Measurements from ENCODE around the gene OLFML2A.

DNA sequence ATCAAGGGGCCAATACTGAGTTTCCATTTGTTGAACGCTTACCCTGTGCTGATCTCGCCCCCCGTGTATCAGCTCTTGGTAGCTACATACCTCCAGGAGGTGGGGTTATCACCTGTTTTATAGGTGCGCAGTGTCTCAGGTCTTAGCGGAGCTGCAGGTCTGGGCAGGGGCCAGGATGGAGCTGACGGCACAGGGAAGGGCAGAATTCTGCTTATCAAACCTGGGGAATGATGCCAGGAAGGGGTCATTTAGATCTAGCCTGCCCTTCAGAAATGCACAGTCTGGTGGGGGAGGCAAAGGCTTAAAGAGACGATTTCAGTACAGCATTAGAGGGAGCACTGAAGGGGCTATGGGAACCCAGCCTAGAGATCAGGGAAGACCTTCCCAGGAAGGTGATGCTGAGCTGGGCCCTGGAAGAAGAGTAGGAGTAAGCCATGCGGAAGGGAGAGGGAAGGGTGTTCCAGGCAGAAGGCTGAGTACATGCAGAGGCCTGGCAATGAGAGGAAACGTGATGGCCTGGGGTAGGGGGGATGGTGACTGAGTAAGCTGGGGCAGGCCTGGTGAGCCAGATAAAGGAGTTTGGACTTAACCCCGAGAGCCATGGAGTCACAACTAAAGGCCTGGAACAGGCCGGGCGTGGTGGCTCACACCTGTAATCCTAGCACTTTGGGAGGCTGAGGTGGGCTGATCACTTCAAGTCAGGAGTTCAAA is 31.5 kb downstream of the OLFML2A start:
- no peak for TF ChIP-seq POLR2A (IDR thresholded peaks at IDR 0.05)
- TF ChIP-seq, protein P1, sequence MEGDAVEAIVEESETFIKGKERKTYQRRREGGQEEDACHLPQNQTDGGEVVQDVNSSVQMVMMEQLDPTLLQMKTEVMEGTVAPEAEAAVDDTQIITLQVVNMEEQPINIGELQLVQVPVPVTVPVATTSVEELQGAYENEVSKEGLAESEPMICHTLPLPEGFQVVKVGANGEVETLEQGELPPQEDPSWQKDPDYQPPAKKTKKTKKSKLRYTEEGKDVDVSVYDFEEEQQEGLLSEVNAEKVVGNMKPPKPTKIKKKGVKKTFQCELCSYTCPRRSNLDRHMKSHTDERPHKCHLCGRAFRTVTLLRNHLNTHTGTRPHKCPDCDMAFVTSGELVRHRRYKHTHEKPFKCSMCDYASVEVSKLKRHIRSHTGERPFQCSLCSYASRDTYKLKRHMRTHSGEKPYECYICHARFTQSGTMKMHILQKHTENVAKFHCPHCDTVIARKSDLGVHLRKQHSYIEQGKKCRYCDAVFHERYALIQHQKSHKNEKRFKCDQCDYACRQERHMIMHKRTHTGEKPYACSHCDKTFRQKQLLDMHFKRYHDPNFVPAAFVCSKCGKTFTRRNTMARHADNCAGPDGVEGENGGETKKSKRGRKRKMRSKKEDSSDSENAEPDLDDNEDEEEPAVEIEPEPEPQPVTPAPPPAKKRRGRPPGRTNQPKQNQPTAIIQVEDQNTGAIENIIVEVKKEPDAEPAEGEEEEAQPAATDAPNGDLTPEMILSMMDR (IDR thresholded peaks at IDR 0.05), result no peak

Measured in sigmoid colon (tissue), 3 donors.